ENCODE measurements around the gene TSPO.

DNA sequence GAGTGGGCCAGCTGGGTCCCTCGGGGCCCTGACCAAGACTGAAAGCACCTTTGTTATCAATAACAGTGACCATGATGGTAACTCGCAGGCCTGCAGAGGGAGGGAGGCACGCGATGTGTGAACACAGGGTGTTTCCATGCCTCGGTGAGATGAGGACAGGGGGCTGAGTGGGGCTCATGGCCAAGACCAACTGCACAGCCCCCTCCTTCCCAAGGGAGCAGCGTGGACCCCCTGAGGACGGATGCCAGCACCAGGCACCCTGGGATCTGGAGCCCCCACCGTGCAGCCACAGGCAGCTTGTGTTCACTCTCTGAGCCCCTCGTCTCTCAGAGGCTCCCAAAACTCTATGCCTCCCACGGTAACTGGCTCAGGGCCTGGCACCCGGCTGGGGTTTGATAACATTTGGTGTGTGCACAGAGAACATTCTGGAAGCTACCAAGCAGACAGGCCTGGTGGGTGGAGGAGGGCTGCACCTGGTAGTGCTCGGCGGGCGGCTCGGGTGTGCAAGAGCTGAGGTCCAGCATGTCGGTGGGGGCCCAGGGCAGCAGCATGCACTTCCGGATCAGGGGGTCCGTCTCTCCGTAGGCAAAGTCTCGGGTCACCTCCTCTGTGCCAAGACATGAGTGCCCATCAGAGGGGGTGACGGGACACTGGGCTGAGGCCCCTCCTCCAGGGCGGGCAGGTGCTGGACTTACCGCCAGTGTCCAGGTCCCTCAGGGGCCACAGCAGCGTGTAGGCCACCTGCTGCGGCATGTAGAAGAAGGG, 28.0 kb downstream of the TSPO start:
- TF ChIP-seq EZH2phosphoT487 (IDR thresholded peaks at IDR 0.05; ENCODE audit: low read length): no peak
- no peak for TF ChIP-seq CTCF (IDR thresholded peaks at IDR 0.05; ENCODE audit: low read length)
